ENCODE measurements around the gene MYADML2.

DNA sequence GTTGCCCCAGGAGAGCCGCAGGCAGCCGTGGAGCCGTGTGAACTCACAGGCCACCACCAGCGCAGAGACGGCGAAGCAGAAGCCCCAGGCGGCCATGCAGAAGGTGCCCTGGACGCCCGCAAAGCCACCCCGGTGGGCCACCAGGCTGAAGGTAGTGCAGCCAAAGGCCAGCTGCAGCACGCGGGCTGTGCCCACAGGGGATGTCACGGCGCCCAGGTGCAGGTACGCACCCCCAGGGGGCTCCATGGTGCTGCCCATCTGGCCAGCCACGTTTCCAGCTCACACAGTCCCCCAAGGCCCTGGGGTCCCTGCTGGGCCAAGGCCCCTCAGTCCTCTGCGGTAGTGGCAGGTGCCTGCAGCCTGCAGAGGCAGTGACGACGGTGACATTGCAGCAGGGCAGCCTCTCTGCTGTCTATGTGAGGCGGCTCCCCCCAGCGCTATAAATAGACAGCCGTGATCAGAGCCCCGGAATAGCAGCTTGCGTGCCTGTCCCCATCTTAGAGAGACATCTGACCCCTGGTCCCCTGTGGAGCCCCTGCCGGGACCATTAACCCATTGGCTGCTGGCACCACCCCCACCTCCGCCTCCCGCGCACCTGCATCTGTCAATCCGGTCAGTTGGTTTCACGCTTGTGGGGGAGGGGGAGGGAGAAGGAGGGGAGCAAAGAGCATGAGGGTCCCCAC, 5.4 kb downstream of the MYADML2 start:
- TF ChIP-seq POLR2A (IDR thresholded peaks at IDR 0.05), result peak; percentile 86 to 90
- TF ChIP-seq, protein P1, sequence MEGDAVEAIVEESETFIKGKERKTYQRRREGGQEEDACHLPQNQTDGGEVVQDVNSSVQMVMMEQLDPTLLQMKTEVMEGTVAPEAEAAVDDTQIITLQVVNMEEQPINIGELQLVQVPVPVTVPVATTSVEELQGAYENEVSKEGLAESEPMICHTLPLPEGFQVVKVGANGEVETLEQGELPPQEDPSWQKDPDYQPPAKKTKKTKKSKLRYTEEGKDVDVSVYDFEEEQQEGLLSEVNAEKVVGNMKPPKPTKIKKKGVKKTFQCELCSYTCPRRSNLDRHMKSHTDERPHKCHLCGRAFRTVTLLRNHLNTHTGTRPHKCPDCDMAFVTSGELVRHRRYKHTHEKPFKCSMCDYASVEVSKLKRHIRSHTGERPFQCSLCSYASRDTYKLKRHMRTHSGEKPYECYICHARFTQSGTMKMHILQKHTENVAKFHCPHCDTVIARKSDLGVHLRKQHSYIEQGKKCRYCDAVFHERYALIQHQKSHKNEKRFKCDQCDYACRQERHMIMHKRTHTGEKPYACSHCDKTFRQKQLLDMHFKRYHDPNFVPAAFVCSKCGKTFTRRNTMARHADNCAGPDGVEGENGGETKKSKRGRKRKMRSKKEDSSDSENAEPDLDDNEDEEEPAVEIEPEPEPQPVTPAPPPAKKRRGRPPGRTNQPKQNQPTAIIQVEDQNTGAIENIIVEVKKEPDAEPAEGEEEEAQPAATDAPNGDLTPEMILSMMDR (IDR thresholded peaks at IDR 0.05 in 4 of 5, conservative IDR thresholded peaks at IDR 0.05 in 1 of 5), result no peak
